Spleen (tissue), 7 donors: ENCODE data around the gene BET1L.

Experiments
- POLR2AphosphoS5 ChIP-seq, 3 donors: sonication (generic); formaldehyde crosslinking; IDR thresholded peaks; one replicate each; pipeline ENCODE4 v1.5.1; 2017; ENCODE audit warnings: antibody characterized with exemption in 3 of 3
- TF ChIP-seq, protein P1 (sequence below), 11 experiments: fragments of 200-600 bp in 7 of 11; fragments of 450-650 bp in 4 of 11; sonication (generic) in 4 of 11; IDR thresholded peaks in 8 of 11; conservative IDR thresholded peaks in 3 of 11; 1 replicate in 7 of 11; 2 replicates in 4 of 11; pipeline versions ENCODE4 v1.4.0 to v1.8.0; 2016 to 2021; ENCODE audit warnings: antibody characterized with exemption in 11 of 11, inconsistent platforms in 4 of 11, mild to moderate bottlenecking in 1 of 11
- donor health status: DM: no; HTN: no; CAD: no; lungs with moderate emphysema.
- donor health status: DM: no; HTN: no; CAD: no.
- donor health status: DM: no; HTN: no; CAD: no.

DNA sequence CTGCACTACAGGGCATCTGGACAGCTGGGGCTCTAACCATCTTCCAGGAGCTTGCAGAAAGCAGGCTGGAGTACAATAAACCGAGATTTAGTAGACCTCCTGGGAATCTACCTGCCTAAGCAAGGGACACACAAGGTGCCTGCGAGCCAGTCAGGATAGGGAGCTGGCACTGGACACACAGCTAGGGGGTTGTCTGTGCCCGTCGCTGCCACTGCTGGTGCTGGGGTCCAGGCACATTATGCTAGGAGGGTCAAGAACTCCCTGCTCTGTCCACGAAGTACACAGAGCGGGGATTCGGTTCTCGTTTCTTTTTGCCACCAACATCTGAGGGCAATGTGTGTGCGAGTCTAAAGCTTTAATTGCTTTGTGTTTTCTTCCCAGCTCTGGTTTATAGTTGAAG, 4.5 kb upstream of the BET1L start:
- TF ChIP-seq, protein P1, sequence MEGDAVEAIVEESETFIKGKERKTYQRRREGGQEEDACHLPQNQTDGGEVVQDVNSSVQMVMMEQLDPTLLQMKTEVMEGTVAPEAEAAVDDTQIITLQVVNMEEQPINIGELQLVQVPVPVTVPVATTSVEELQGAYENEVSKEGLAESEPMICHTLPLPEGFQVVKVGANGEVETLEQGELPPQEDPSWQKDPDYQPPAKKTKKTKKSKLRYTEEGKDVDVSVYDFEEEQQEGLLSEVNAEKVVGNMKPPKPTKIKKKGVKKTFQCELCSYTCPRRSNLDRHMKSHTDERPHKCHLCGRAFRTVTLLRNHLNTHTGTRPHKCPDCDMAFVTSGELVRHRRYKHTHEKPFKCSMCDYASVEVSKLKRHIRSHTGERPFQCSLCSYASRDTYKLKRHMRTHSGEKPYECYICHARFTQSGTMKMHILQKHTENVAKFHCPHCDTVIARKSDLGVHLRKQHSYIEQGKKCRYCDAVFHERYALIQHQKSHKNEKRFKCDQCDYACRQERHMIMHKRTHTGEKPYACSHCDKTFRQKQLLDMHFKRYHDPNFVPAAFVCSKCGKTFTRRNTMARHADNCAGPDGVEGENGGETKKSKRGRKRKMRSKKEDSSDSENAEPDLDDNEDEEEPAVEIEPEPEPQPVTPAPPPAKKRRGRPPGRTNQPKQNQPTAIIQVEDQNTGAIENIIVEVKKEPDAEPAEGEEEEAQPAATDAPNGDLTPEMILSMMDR (IDR thresholded peaks at IDR 0.05 in 8 of 11, conservative IDR thresholded peaks at IDR 0.05 in 3 of 11), result no peak
- TF ChIP-seq POLR2AphosphoS5 (IDR thresholded peaks at IDR 0.05), result peak in 1 of 3 donors; percentile 8
